ENCODE results near the gene RNF103.

DNA sequence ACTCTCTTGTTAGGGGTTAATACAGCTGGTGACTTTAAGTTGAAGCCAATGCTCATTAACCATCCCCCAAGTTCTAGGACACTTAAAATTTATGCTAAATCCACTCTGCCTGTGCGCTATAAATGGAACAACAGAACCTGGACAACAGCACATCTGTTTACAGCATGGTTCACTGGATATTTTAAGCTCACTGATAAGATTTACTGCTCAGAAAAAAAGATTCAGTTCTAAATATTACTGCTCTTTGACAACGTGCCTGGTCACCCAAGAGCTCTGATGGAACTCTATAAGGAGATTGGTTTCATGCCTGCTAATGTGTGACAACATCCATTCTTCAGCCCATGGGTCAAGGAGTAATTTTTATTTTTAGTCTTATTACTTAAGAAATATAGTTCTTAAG is 27.5 kb downstream of the RNF103 start:
- TF ChIP-seq, protein P1, sequence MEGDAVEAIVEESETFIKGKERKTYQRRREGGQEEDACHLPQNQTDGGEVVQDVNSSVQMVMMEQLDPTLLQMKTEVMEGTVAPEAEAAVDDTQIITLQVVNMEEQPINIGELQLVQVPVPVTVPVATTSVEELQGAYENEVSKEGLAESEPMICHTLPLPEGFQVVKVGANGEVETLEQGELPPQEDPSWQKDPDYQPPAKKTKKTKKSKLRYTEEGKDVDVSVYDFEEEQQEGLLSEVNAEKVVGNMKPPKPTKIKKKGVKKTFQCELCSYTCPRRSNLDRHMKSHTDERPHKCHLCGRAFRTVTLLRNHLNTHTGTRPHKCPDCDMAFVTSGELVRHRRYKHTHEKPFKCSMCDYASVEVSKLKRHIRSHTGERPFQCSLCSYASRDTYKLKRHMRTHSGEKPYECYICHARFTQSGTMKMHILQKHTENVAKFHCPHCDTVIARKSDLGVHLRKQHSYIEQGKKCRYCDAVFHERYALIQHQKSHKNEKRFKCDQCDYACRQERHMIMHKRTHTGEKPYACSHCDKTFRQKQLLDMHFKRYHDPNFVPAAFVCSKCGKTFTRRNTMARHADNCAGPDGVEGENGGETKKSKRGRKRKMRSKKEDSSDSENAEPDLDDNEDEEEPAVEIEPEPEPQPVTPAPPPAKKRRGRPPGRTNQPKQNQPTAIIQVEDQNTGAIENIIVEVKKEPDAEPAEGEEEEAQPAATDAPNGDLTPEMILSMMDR (IDR thresholded peaks at IDR 0.05), result no peak
- no peak for TF ChIP-seq POLR2A (IDR thresholded peaks at IDR 0.05)

Data from Peyer's patch (tissue), 4 donors.